GM23338 (cell line): Measurements from ENCODE around the gene PRELP. TPM values are rescaled to one million over a fixed set of nuclear protein-coding genes. Genes with fewer than 3 reads are reported as not detected.

Experiments
- ATAC-seq: fragments of 200-7000 bp; cut with Tn5 transposase; 3 replicates; pipeline ENCODE4 v1.9.1; 2020
- DNase-seq: peaks from one replicate; pipeline ENCODE4 v3.0.0-alpha.2; 2015; ENCODE audit warnings: low spot score
- H2AFZ ChIP-seq: fragments of 200-600 bp; sonication (generic); 2 replicates; pipeline ENCODE4 v1.8.0; 2016; ENCODE audit warnings: antibody characterized with exemption, mild to moderate bottlenecking, moderate library complexity
- H3F3A ChIP-seq: fragments of 200-600 bp; sonication (generic); replicated peaks from 2 replicates; pipeline ENCODE4 v1.8.0; 2017; ENCODE audit warnings: antibody characterized with exemption, mixed run types, low read depth
- H3K27ac ChIP-seq: fragments of 200-600 bp; sonication (generic); 2 replicates; pipeline ENCODE4 v1.6.1; 2016; ENCODE audit warnings: low read depth
- H3K27me3 ChIP-seq: fragments of 200-600 bp; sonication (generic); 2 replicates; pipeline ENCODE4 v1.8.0; 2016; ENCODE audit warnings: mild to moderate bottlenecking, mixed run types, moderate library complexity; ENCODE audit not compliant: insufficient read depth
- H3K36me3 ChIP-seq: fragments of 200-600 bp; sonication (generic); 2 replicates; pipeline ENCODE4 v1.8.0; 2016; ENCODE audit warnings: mild to moderate bottlenecking; ENCODE audit not compliant: insufficient read depth
- H3K4me1 ChIP-seq: fragments of 200-600 bp; sonication (generic); 2 replicates; pipeline ENCODE4 v1.8.0; 2016; ENCODE audit warnings: mild to moderate bottlenecking, moderate library complexity; ENCODE audit not compliant: insufficient read depth
- H3K4me2 ChIP-seq: fragments of 200-600 bp; sonication (generic); 2 replicates; pipeline ENCODE4 v1.7.1; 2017; ENCODE audit warnings: mixed run types
- H3K4me3 ChIP-seq: fragments of 200-600 bp; sonication (generic); 2 replicates; pipeline ENCODE4 v1.6.1; 2016; ENCODE audit warnings: mixed run types
- H3K79me2 ChIP-seq: fragments of 200-600 bp; sonication (generic); replicated peaks from 2 replicates; pipeline ENCODE4 v1.8.0; 2017; ENCODE audit warnings: mild to moderate bottlenecking; ENCODE audit not compliant: insufficient read depth
- H3K9me2 ChIP-seq: fragments of 200-600 bp; sonication (generic); 2 replicates; pipeline ENCODE4 v1.8.0; 2017; ENCODE audit not compliant: insufficient read depth
- H4K20me1 ChIP-seq: fragments of 200-600 bp; sonication (generic); replicated peaks from 2 replicates; pipeline ENCODE4 v1.8.0; 2017; ENCODE audit warnings: mild to moderate bottlenecking; ENCODE audit not compliant: insufficient read depth
- H3K27ac Mint-ChIP-seq: 2 replicates; pipeline ENCODE4 v1.8.0; 2020; ENCODE audit warnings: inconsistent platforms, mild to moderate bottlenecking, moderate library complexity, mixed read lengths
- H3K27me3 Mint-ChIP-seq: 3 replicates; pipeline ENCODE4 v1.8.0; 2022; ENCODE audit warnings: low read depth, mild to moderate bottlenecking, moderate library complexity, mixed read lengths, inconsistent platforms; ENCODE audit not compliant: insufficient read depth, poor library complexity
- H3K36me3 Mint-ChIP-seq: 3 replicates; pipeline ENCODE4 v1.8.0; 2021; ENCODE audit warnings: low read depth, mild to moderate bottlenecking, inconsistent platforms, moderate library complexity, mixed read lengths
- H3K4me1 Mint-ChIP-seq: 3 replicates; pipeline ENCODE4 v1.8.0; 2020; ENCODE audit warnings: mild to moderate bottlenecking, inconsistent platforms, mixed read lengths
- H3K4me3 Mint-ChIP-seq: 3 replicates; pipeline ENCODE4 v1.8.0; 2021; ENCODE audit warnings: moderate library complexity, mild to moderate bottlenecking, inconsistent platforms, mixed read lengths
- H3K9me3 Mint-ChIP-seq: 3 replicates; pipeline ENCODE4 v1.8.0; 2020; ENCODE audit warnings: moderate library complexity, mild to moderate bottlenecking, inconsistent platforms, mixed read lengths
- CREB1 ChIP-seq: fragments of 250-450 bp; sonication (Bioruptor Pico); IDR thresholded peaks from 2 replicates; pipeline ENCODE4 v1.5.0; 2020; ENCODE audit warnings: low read depth, mild to moderate bottlenecking, moderate library complexity
- EZH2 ChIP-seq: fragments of 200-600 bp; sonication (generic); IDR thresholded peaks from one replicate; pipeline ENCODE4 v1.8.0; 2017; ENCODE audit warnings: antibody characterized with exemption, mild to moderate bottlenecking, low read depth; ENCODE audit not compliant: unreplicated experiment
- EZH2phosphoT487 ChIP-seq: fragments of 200-600 bp; sonication (generic); IDR thresholded peaks from one replicate; pipeline ENCODE4 v1.8.1; 2018; ENCODE audit warnings: antibody characterized with exemption; ENCODE audit not compliant: unreplicated experiment
- JUNB ChIP-seq: IDR thresholded peaks from one replicate; pipeline ENCODE4 v1.6.1; 2016; ENCODE audit warnings: antibody characterized with exemption; ENCODE audit not compliant: unreplicated experiment
- NANOG ChIP-seq: IDR thresholded peaks from 2 replicates; pipeline ENCODE4 v1.6.1; 2016; ENCODE audit warnings: antibody characterized with exemption, borderline replicate concordance
- POLR2AphosphoS5 ChIP-seq: IDR thresholded peaks from 2 replicates; pipeline ENCODE4 v1.6.1; 2016; ENCODE audit warnings: antibody characterized with exemption, low read depth
- STAT1 ChIP-seq: IDR thresholded peaks from one replicate; pipeline ENCODE4 v1.6.1; 2016; ENCODE audit warnings: antibody characterized with exemption; ENCODE audit not compliant: unreplicated experiment
- ZNF114 ChIP-seq: fragments of 250-450 bp; sonication (Bioruptor Pico); IDR thresholded peaks from 2 replicates; pipeline ENCODE4 v1.5.0; 2020; ENCODE audit warnings: mild to moderate bottlenecking, moderate library complexity
- ZNF331 ChIP-seq: fragments of 250-450 bp; sonication (Bioruptor Pico); IDR thresholded peaks from 2 replicates; pipeline ENCODE4 v1.5.0; 2020; ENCODE audit warnings: low read depth, mild to moderate bottlenecking, moderate library complexity
- polyA plus RNA-seq: library from polyadenylated mRNA; unstranded; fragments of >200 nt; fragmentation: Nextera tagmentation; extraction: Ambion mirVana; gene quantifications from 2 replicates; pipeline ENCODE4 v1.2.1, GENCODE V29; 2016
- total RNA-seq: library from RNA; depleted of rRNA; stranded (reverse); fragments of >200 nt; shearing (Covaris generic); gene quantifications from 2 replicates; pipeline ENCODE4 v1.2.3, GENCODE V29; 2014
- TF ChIP-seq, protein P1 (sequence below): fragments of 250-450 bp; sonication (Bioruptor Pico); IDR thresholded peaks from 2 replicates; pipeline ENCODE4 v1.5.0; 2020; ENCODE audit warnings: mild to moderate bottlenecking, moderate library complexity
- TF ChIP-seq, protein P2 (sequence below), 2 experiments: fragments of 200-600 bp in 1 of 2; sonication (generic) in 1 of 2; conservative IDR thresholded peaks; 2 replicates each; pipeline versions ENCODE4 v1.5.1 to v1.6.1; 2016 to 2017; ENCODE audit warnings: antibody characterized with exemption in 2 of 2, low read depth in 2 of 2, mild to moderate bottlenecking in 2 of 2, moderate library complexity in 1 of 2
- TF ChIP-seq, protein P3 (sequence below): IDR thresholded peaks from one replicate; pipeline ENCODE4 v1.6.1; 2018; ENCODE audit warnings: antibody characterized with exemption; ENCODE audit not compliant: unreplicated experiment
- TF ChIP-seq, protein P4 (sequence below): IDR thresholded peaks from 2 replicates; pipeline ENCODE4 v1.6.1; 2016; ENCODE audit warnings: antibody characterized with exemption

The PRELP gene
- total and polyA plus RNA-seq, 2 experiments from 2014 or later, result 0.03 TPM

DNA sequence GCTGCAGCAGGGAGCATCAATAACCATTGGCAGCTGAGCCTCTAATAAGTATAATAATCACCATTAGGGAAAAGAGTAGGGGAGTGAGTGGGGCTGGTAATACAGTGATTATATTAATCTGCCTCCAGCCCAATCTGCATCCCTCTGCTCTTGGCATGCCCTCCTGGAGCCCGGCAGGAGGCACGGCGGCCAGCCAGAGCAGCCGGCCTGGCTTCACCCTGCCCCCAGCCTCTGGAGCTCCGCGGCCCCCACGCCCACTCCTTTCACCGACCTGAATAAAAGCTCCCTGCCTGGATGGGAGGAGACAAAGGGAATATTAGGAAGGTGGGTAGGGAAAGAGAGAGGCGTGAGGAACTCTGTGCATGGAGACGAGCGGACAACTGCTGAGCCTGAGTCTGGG, 46.6 kb downstream of the PRELP start:
- Histone ChIP-seq H3K4me3 (no peak overlapping the region), H3K79me2 (no peaks in the 10 kb centered on the region), H4K20me1 (no peaks in the 10 kb centered on the region), H3K36me3 (no peaks in the 10 kb centered on the region), H3K4me2 (peak overlapping the region; percentile 67), H2AFZ (no peak overlapping the region), H3K9me2 (no peaks in the 10 kb centered on the region), H3K27me3 (peaks cover 46% of the 10 kb centered on the region), H3K27ac (no peak overlapping the region), H3F3A (no peaks in the 10 kb centered on the region), H3K4me1 (peaks cover 60% of the 10 kb centered on the region)
- Mint-ChIP-seq H3K36me3 (no peaks in the 10 kb centered on the region), H3K9me3 (no peaks in the 10 kb centered on the region; the same call in 2 of the 3 replicates), H3K4me3 (no peak overlapping the region; the same call in 2 of the 3 replicates), H3K27ac (no peak overlapping the region), H3K27me3 (peaks cover 54% of the 10 kb centered on the region), H3K4me1 (peaks cover 65% of the 10 kb centered on the region)
- peak; percentile 34 for ATAC-seq
- TF ChIP-seq JUNB (no peak), ZNF331 (CRISPR knock-in tag) (no peak), POLR2AphosphoS5 (no peak), CREB1 (no peak), STAT1 (no peak), NANOG (no peak), EZH2phosphoT487 (no peak), EZH2 (no peak), ZNF114 (CRISPR knock-in tag) (no peak)
- TF ChIP-seq, protein P1, sequence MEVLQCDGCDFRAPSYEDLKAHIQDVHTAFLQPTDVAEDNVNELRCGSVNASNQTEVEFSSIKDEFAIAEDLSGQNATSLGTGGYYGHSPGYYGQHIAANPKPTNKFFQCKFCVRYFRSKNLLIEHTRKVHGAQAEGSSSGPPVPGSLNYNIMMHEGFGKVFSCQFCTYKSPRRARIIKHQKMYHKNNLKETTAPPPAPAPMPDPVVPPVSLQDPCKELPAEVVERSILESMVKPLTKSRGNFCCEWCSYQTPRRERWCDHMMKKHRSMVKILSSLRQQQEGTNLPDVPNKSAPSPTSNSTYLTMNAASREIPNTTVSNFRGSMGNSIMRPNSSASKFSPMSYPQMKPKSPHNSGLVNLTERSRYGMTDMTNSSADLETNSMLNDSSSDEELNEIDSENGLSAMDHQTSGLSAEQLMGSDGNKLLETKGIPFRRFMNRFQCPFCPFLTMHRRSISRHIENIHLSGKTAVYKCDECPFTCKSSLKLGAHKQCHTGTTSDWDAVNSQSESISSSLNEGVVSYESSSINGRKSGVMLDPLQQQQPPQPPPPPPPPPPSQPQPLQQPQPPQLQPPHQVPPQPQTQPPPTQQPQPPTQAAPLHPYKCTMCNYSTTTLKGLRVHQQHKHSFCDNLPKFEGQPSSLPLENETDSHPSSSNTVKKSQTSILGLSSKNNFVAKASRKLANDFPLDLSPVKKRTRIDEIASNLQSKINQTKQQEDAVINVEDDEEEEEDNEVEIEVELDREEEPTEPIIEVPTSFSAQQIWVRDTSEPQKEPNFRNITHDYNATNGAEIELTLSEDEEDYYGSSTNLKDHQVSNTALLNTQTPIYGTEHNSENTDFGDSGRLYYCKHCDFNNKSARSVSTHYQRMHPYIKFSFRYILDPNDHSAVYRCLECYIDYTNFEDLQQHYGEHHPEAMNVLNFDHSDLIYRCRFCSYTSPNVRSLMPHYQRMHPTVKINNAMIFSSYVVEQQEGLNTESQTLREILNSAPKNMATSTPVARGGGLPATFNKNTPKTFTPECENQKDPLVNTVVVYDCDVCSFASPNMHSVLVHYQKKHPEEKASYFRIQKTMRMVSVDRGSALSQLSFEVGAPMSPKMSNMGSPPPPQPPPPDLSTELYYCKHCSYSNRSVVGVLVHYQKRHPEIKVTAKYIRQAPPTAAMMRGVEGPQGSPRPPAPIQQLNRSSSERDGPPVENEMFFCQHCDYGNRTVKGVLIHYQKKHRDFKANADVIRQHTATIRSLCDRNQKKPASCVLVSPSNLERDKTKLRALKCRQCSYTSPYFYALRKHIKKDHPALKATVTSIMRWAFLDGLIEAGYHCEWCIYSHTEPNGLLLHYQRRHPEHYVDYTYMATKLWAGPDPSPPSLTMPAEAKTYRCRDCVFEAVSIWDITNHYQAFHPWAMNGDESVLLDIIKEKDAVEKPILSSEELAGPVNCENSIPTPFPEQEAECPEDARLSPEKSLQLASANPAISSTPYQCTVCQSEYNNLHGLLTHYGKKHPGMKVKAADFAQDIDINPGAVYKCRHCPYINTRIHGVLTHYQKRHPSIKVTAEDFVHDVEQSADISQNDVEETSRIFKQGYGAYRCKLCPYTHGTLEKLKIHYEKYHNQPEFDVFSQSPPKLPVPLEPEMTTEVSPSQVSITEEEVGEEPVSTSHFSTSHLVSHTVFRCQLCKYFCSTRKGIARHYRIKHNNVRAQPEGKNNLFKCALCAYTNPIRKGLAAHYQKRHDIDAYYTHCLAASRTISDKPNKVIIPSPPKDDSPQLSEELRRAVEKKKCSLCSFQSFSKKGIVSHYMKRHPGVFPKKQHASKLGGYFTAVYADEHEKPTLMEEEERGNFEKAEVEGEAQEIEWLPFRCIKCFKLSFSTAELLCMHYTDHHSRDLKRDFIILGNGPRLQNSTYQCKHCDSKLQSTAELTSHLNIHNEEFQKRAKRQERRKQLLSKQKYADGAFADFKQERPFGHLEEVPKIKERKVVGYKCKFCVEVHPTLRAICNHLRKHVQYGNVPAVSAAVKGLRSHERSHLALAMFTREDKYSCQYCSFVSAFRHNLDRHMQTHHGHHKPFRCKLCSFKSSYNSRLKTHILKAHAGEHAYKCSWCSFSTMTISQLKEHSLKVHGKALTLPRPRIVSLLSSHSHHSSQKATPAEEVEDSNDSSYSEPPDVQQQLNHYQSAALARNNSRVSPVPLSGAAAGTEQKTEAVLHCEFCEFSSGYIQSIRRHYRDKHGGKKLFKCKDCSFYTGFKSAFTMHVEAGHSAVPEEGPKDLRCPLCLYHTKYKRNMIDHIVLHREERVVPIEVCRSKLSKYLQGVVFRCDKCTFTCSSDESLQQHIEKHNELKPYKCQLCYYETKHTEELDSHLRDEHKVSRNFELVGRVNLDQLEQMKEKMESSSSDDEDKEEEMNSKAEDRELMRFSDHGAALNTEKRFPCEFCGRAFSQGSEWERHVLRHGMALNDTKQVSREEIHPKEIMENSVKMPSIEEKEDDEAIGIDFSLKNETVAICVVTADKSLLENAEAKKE (CRISPR knock-in tag), result no peak
- TF ChIP-seq, protein P2, sequence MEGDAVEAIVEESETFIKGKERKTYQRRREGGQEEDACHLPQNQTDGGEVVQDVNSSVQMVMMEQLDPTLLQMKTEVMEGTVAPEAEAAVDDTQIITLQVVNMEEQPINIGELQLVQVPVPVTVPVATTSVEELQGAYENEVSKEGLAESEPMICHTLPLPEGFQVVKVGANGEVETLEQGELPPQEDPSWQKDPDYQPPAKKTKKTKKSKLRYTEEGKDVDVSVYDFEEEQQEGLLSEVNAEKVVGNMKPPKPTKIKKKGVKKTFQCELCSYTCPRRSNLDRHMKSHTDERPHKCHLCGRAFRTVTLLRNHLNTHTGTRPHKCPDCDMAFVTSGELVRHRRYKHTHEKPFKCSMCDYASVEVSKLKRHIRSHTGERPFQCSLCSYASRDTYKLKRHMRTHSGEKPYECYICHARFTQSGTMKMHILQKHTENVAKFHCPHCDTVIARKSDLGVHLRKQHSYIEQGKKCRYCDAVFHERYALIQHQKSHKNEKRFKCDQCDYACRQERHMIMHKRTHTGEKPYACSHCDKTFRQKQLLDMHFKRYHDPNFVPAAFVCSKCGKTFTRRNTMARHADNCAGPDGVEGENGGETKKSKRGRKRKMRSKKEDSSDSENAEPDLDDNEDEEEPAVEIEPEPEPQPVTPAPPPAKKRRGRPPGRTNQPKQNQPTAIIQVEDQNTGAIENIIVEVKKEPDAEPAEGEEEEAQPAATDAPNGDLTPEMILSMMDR (conservative IDR thresholded peaks at IDR 0.05; ENCODE audit: low read depth in 2 of 2), result no peak
- TF ChIP-seq, protein P3, sequence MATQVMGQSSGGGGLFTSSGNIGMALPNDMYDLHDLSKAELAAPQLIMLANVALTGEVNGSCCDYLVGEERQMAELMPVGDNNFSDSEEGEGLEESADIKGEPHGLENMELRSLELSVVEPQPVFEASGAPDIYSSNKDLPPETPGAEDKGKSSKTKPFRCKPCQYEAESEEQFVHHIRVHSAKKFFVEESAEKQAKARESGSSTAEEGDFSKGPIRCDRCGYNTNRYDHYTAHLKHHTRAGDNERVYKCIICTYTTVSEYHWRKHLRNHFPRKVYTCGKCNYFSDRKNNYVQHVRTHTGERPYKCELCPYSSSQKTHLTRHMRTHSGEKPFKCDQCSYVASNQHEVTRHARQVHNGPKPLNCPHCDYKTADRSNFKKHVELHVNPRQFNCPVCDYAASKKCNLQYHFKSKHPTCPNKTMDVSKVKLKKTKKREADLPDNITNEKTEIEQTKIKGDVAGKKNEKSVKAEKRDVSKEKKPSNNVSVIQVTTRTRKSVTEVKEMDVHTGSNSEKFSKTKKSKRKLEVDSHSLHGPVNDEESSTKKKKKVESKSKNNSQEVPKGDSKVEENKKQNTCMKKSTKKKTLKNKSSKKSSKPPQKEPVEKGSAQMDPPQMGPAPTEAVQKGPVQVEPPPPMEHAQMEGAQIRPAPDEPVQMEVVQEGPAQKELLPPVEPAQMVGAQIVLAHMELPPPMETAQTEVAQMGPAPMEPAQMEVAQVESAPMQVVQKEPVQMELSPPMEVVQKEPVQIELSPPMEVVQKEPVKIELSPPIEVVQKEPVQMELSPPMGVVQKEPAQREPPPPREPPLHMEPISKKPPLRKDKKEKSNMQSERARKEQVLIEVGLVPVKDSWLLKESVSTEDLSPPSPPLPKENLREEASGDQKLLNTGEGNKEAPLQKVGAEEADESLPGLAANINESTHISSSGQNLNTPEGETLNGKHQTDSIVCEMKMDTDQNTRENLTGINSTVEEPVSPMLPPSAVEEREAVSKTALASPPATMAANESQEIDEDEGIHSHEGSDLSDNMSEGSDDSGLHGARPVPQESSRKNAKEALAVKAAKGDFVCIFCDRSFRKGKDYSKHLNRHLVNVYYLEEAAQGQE, result no peak
- TF ChIP-seq, protein P4, sequence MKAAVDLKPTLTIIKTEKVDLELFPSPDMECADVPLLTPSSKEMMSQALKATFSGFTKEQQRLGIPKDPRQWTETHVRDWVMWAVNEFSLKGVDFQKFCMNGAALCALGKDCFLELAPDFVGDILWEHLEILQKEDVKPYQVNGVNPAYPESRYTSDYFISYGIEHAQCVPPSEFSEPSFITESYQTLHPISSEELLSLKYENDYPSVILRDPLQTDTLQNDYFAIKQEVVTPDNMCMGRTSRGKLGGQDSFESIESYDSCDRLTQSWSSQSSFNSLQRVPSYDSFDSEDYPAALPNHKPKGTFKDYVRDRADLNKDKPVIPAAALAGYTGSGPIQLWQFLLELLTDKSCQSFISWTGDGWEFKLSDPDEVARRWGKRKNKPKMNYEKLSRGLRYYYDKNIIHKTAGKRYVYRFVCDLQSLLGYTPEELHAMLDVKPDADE, result no peak
- no peak for DNase-seq
